ENCODE data around the gene RNF111. TPM values are rescaled to one million over a fixed set of nuclear protein-coding genes. Genes with fewer than 3 reads are reported as not detected.
A peak's percentile ranks its signal among the peaks of the same experiment; 100 is the strongest.

The RNF111 gene
- total RNA-seq, 1 donor from 2014 or later, result 14.5 TPM

DNA sequence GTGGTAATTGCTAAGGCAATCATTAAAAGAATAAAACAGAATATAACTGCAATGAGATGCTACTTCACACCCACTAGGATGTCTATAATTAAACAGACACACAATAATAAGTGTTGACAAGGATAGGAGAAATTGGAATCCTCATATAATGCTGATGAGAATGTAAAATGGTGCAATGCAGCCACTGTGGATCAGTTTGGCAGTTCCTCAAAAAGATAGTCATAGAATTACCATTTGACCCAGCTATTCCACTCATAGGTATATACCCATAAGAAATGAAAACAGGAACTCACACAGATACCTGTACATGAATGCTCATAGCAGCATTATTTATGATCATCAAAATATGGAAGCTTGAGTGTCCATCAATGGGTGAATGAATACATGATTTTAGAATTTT, 9.6 kb upstream of the RNF111 start:
- H3K27me3 ChIP-seq (ENCODE audit: control insufficient read depth, insufficient read depth, low read length), result no peaks in the 10 kb centered on the region
- FAIRE-seq, result no peak
- no peaks in the 10 kb centered on the region for H3K36me3 ChIP-seq (ENCODE audit: control insufficient read depth, insufficient read depth, low read length)
- H3K4me3 ChIP-seq (ENCODE audit: low read depth, low read length), result no peak overlapping the region
- TF ChIP-seq, protein P1, sequence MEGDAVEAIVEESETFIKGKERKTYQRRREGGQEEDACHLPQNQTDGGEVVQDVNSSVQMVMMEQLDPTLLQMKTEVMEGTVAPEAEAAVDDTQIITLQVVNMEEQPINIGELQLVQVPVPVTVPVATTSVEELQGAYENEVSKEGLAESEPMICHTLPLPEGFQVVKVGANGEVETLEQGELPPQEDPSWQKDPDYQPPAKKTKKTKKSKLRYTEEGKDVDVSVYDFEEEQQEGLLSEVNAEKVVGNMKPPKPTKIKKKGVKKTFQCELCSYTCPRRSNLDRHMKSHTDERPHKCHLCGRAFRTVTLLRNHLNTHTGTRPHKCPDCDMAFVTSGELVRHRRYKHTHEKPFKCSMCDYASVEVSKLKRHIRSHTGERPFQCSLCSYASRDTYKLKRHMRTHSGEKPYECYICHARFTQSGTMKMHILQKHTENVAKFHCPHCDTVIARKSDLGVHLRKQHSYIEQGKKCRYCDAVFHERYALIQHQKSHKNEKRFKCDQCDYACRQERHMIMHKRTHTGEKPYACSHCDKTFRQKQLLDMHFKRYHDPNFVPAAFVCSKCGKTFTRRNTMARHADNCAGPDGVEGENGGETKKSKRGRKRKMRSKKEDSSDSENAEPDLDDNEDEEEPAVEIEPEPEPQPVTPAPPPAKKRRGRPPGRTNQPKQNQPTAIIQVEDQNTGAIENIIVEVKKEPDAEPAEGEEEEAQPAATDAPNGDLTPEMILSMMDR (IDR thresholded peaks at IDR 0.05; ENCODE audit: insufficient read depth, low read length, severe bottlenecking), result no peak
- no peak for DNase-seq (ENCODE audit: low read depth)

DNA sequence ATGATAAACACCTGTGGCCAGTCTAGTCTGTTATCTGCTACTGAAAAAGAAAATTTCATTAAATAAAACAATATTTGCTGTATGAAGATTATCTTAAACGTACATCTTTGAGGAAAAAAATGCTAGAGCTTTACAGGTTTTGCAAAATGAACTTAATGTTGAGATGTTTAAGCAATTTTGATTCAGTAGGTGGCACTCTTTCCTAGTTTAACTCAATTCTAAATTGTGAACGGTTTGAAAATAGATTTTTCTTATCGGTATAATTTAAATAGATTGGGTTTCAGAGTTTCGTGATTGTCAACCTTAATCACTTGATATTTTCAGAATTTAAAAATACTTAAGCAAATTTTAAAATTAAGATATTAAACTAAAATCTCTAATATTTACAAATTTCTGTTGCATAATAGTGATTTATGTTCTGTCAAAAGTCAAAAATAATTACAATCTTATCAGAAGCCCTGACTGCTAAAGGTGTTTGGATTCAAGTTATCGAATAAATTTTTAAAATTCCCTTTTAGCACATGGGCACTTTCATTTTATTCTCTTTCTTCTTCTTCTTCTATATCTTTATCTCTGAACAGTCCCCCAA, 7.0 kb upstream of the RNF111 start:
- Histone ChIP-seq H3K36me3 (ENCODE audit: control insufficient read depth, insufficient read depth, low read length) (no peaks in the 10 kb centered on the region), H3K27me3 (ENCODE audit: control insufficient read depth, insufficient read depth, low read length) (no peaks in the 10 kb centered on the region), H3K4me3 (ENCODE audit: low read depth, low read length) (no peak overlapping the region)
- peak; percentile 50 for DNase-seq (ENCODE audit: low read depth)
- FAIRE-seq, result no peak
- TF ChIP-seq, protein P1 (IDR thresholded peaks at IDR 0.05; ENCODE audit: insufficient read depth, low read length, severe bottlenecking), result no peak

DNA sequence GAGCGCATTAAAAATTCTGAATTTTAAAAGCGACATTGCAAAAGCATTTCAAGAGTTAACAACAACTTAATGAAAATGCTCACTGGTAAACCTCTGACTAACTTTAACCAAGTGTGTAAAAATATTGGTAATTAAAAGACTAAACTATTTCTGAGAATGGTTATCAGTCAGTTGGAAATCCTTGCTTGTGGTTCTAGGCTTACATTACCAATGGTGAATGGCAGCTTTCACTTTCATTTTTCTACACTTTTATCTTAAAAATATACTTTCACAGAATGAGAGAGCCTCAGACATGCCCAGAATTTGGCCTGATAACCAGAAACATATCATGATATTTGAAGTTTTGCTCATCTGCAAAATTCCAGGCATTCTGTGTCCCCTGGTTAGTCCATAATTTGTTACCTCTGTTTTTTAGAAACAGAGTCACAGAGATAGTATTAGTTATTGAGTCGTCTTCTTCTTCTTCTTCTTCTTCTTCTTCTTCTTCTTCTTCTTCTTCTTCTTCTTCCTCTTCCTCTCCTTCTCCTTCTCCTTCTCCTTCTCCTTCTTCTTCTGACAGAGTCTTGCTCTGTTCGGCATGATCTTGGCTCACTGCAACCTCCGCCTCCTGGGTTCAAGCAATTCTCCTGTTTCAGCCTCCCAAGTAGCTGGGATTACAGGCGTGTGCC, 5.5 kb upstream of the RNF111 start:
- Histone ChIP-seq H3K36me3 (ENCODE audit: control insufficient read depth, insufficient read depth, low read length) (no peaks in the 10 kb centered on the region), H3K27me3 (ENCODE audit: control insufficient read depth, insufficient read depth, low read length) (no peaks in the 10 kb centered on the region), H3K4me3 (ENCODE audit: low read depth, low read length) (no peak overlapping the region)
- DNase-seq (ENCODE audit: low read depth) (no peak), FAIRE-seq (no peak)
- TF ChIP-seq, protein P1 (IDR thresholded peaks at IDR 0.05; ENCODE audit: insufficient read depth, low read length, severe bottlenecking), result no peak

DNA sequence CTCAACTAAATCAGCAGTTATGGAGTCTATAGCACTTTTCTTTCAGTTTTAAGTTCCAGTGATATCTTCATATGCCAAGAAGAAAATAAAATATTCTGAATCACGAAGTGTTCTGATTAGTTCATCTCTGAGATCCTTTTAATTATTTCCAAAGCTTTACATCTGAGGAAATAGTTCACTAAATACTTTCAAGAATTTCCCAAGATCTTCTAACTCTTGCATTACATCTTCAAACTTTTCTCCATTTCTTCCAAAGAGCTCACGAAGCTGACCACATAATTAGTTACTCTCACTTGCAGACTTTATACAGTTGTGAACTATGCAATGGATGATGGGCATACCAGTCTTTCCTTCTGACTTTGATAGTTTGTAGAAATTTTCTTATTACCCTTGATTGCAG, 4.2 kb upstream of the RNF111 start:
- FAIRE-seq (no peak), DNase-seq (ENCODE audit: low read depth) (no peak)
- no peaks in the 10 kb centered on the region for H3K36me3 ChIP-seq (ENCODE audit: control insufficient read depth, insufficient read depth, low read length)
- TF ChIP-seq, protein P1 (IDR thresholded peaks at IDR 0.05; ENCODE audit: insufficient read depth, low read length, severe bottlenecking), result no peak
- H3K27me3 ChIP-seq (ENCODE audit: control insufficient read depth, insufficient read depth, low read length), result no peaks in the 10 kb centered on the region
- H3K4me3 ChIP-seq (ENCODE audit: low read depth, low read length), result no peak overlapping the region

DNA sequence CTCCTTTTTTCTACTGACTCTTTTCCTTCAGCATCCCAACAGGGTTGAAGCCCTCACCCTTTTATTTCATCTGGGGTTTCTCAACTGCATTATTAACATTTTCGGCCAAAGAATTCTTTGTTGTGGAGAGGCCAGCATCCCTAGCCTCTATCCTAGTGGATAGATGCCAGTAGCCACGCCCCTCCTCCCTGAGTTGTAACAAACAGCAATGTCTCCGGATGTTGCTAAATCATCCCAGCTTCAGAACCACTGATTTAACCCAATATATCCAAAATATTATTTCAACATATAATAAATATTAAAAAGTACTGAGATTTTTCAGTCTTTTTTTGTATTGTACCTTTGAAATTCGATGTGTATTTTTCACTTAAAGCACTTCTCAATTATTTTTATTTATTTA, 2.0 kb upstream of the RNF111 start:
- no peak overlapping the region for H3K4me3 ChIP-seq (ENCODE audit: low read depth, low read length)
- DNase-seq (ENCODE audit: low read depth) (no peak), FAIRE-seq (no peak)
- H3K36me3 ChIP-seq (ENCODE audit: control insufficient read depth, insufficient read depth, low read length), result no peaks in the 10 kb centered on the region
- TF ChIP-seq, protein P1 (IDR thresholded peaks at IDR 0.05; ENCODE audit: insufficient read depth, low read length, severe bottlenecking), result no peak
- no peaks in the 10 kb centered on the region for H3K27me3 ChIP-seq (ENCODE audit: control insufficient read depth, insufficient read depth, low read length)

DNA sequence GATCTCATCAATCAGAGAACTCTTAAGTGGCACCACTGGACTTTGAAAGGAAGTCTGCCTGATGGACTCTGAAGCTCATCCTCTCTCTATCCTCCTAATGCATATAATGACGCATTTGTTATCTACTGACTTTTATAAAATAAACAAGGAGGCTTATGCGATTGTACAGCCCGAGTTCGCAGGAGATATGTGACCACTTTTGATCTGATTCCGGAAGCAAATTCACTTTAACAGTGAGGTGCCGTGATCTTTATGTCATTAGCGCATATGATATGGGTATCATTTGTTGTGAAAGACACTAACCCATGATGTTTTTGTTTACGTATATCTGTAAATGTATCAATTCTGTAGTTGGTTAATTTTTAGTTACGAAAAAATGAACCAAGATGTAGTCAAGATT, 427 bp upstream of the RNF111 start:
- DNase-seq (ENCODE audit: low read depth) (no peak), FAIRE-seq (no peak)
- TF ChIP-seq, protein P1 (IDR thresholded peaks at IDR 0.05; ENCODE audit: insufficient read depth, low read length, severe bottlenecking), result no peak
- Histone ChIP-seq H3K4me3 (ENCODE audit: low read depth, low read length) (peak overlapping the region; percentile 84), H3K36me3 (ENCODE audit: control insufficient read depth, insufficient read depth, low read length) (no peaks in the 10 kb centered on the region), H3K27me3 (ENCODE audit: control insufficient read depth, insufficient read depth, low read length) (no peaks in the 10 kb centered on the region)
